ENCODE results near the gene PIAS1. TPM values are rescaled to one million over a fixed set of nuclear protein-coding genes. Genes with fewer than 3 reads are reported as not detected.
A peak's percentile ranks its signal among the peaks of the same experiment; 100 is the strongest.
"Not testable (repeated sequence)": the region's sequence is repeated elsewhere in the genome, so short reads cannot be mapped to it uniquely, and the experiment has no call there.

Gene PIAS1
- total RNA-seq, 1 experiment from 2014 or later, result 70.7 TPM

- peaks cover 14% of the 10 kb centered on the region for H3K36me3 ChIP-seq
- H3K9me3 ChIP-seq (replicated peaks), result no peaks in the 10 kb centered on the region
- H3K27me3 ChIP-seq, result no peaks in the 10 kb centered on the region
- no peak overlapping the region for H3K27ac ChIP-seq
- no peak for DNase-seq
- no peaks in the 10 kb centered on the region for H3K4me1 ChIP-seq
- H3K4me3 ChIP-seq, result no peak overlapping the region
These were observed 93.9 kb downstream of the PIAS1 start for GRCh38 chr15:68148039-68148438.

- H3K36me3 ChIP-seq, result peaks cover 18% of the 10 kb centered on the region
- no peaks in the 10 kb centered on the region for H3K9me3 ChIP-seq (replicated peaks)
- H3K4me3 ChIP-seq, result no peak overlapping the region
- DNase-seq, result no peak
- no peaks in the 10 kb centered on the region for H3K4me1 ChIP-seq
- no peak overlapping the region for H3K27ac ChIP-seq
- no peaks in the 10 kb centered on the region for H3K27me3 ChIP-seq
These were observed 94.9 kb downstream of the PIAS1 start for GRCh38 chr15:68149059-68149458.

GRCh38 chr15:68150187-68150586 lies 96.1 kb downstream of the PIAS1 start:
- no peaks in the 10 kb centered on the region for H3K9me3 ChIP-seq (replicated peaks)
- H3K4me3 ChIP-seq, result no peak overlapping the region
- H3K27me3 ChIP-seq, result no peaks in the 10 kb centered on the region
- no peak for DNase-seq
- H3K27ac ChIP-seq, result no peak overlapping the region
- H3K4me1 ChIP-seq, result no peaks in the 10 kb centered on the region
- peaks cover 17% of the 10 kb centered on the region for H3K36me3 ChIP-seq

- no peak for DNase-seq
- no peaks in the 10 kb centered on the region for H3K4me1 ChIP-seq
- H3K4me3 ChIP-seq, result no peak overlapping the region
- no peak overlapping the region for H3K27ac ChIP-seq
- no peaks in the 10 kb centered on the region for H3K27me3 ChIP-seq
- no peaks in the 10 kb centered on the region for H3K9me3 ChIP-seq (replicated peaks)
- H3K36me3 ChIP-seq, result peaks cover 20% of the 10 kb centered on the region
These were observed 97.2 kb downstream of the PIAS1 start for GRCh38 chr15:68151277-68151676.

- Histone ChIP-seq H3K4me1 (no peaks in the 10 kb centered on the region), H3K27ac (no peak overlapping the region), H3K36me3 (peaks cover 15% of the 10 kb centered on the region), H3K9me3 (replicated peaks) (no peaks in the 10 kb centered on the region), H3K27me3 (no peaks in the 10 kb centered on the region), H3K4me3 (no peak overlapping the region)
- no peak for DNase-seq
These were observed 98.2 kb downstream of the PIAS1 start for GRCh38 chr15:68152342-68152741.

- Histone ChIP-seq H3K4me1 (no peaks in the 10 kb centered on the region), H3K27ac (no peak overlapping the region), H3K27me3 (no peaks in the 10 kb centered on the region), H3K4me3 (no peak overlapping the region), H3K36me3 (peaks cover 21% of the 10 kb centered on the region), H3K9me3 (replicated peaks) (no peaks in the 10 kb centered on the region)
- DNase-seq, result peak; percentile 32 to 65
These were observed 100.9 kb downstream of the PIAS1 start for GRCh38 chr15:68154923-68155559.

- no peaks in the 10 kb centered on the region for H3K9me3 ChIP-seq (replicated peaks)
- no peak overlapping the region for H3K27ac ChIP-seq
- H3K36me3 ChIP-seq, result peaks cover 34% of the 10 kb centered on the region
- no peak for DNase-seq
- no peaks in the 10 kb centered on the region for H3K27me3 ChIP-seq
- no peak overlapping the region for H3K4me3 ChIP-seq
- H3K4me1 ChIP-seq, result no peaks in the 10 kb centered on the region
These were observed 103.0 kb downstream of the PIAS1 start for GRCh38 chr15:68157074-68157473.

- Histone ChIP-seq H3K27me3 (no peaks in the 10 kb centered on the region), H3K36me3 (peaks cover 37% of the 10 kb centered on the region), H3K27ac (no peak overlapping the region), H3K4me1 (no peaks in the 10 kb centered on the region), H3K9me3 (replicated peaks) (no peaks in the 10 kb centered on the region), H3K4me3 (no peak overlapping the region)
- DNase-seq, result no peak
These were observed 104.0 kb downstream of the PIAS1 start for GRCh38 chr15:68158046-68158628.

- Histone ChIP-seq H3K27me3 (no peaks in the 10 kb centered on the region), H3K36me3 (peaks cover 31% of the 10 kb centered on the region), H3K4me3 (no peak overlapping the region), H3K4me1 (no peaks in the 10 kb centered on the region), H3K9me3 (replicated peaks) (no peaks in the 10 kb centered on the region), H3K27ac (no peak overlapping the region)
- no peak for DNase-seq
These were observed 109.1 kb downstream of the PIAS1 start for GRCh38 chr15:68163191-68163590.

- Histone ChIP-seq H3K4me3 (no peak overlapping the region), H3K27ac (no peak overlapping the region), H3K36me3 (peaks cover 19% of the 10 kb centered on the region), H3K27me3 (no peaks in the 10 kb centered on the region), H3K9me3 (replicated peaks) (no peaks in the 10 kb centered on the region), H3K4me1 (no peaks in the 10 kb centered on the region)
- no peak for DNase-seq
These were observed 112.7 kb downstream of the PIAS1 start for GRCh38 chr15:68166847-68167246.

GRCh38 chr15:68172037-68172436 lies 117.9 kb downstream of the PIAS1 start:
- not testable (repeated sequence) for H3K4me1 ChIP-seq; H3K27me3 ChIP-seq; H3K4me3 ChIP-seq; H3K27ac ChIP-seq; DNase-seq; H3K9me3 ChIP-seq (replicated peaks)
- H3K36me3 ChIP-seq, result peaks cover 36% of the 10 kb centered on the region

GRCh38 chr15:68173119-68173518 lies 119.0 kb downstream of the PIAS1 start:
- no peaks in the 10 kb centered on the region for H3K9me3 ChIP-seq (replicated peaks)
- H3K27ac ChIP-seq, result no peak overlapping the region
- no peaks in the 10 kb centered on the region for H3K4me1 ChIP-seq

GRCh38 chr15:68175526-68175925 lies 121.4 kb downstream of the PIAS1 start:
- H3K36me3 ChIP-seq, result peaks cover 56% of the 10 kb centered on the region
- no peaks in the 10 kb centered on the region for H3K27me3 ChIP-seq
- DNase-seq, result no peak
- H3K4me1 ChIP-seq, result no peaks in the 10 kb centered on the region
- no peak overlapping the region for H3K4me3 ChIP-seq
- no peaks in the 10 kb centered on the region for H3K9me3 ChIP-seq (replicated peaks)
- H3K27ac ChIP-seq, result no peak overlapping the region

More at GRCh38 chr15:68173119-68173518, 119.0 kb downstream of the PIAS1 start:
- H3K27me3 ChIP-seq, result no peaks in the 10 kb centered on the region
- peaks cover 44% of the 10 kb centered on the region for H3K36me3 ChIP-seq
- DNase-seq, result no peak
- no peak overlapping the region for H3K4me3 ChIP-seq

- Histone ChIP-seq H3K27me3 (no peaks in the 10 kb centered on the region), H3K9me3 (replicated peaks) (no peaks in the 10 kb centered on the region), H3K36me3 (peaks cover 63% of the 10 kb centered on the region), H3K27ac (no peak overlapping the region), H3K4me3 (no peak overlapping the region), H3K4me1 (no peaks in the 10 kb centered on the region)
- DNase-seq, result no peak
These were observed 122.5 kb downstream of the PIAS1 start for GRCh38 chr15:68176601-68177000.

GRCh38 chr15:68177742-68178141 lies 123.6 kb downstream of the PIAS1 start:
- Histone ChIP-seq H3K27me3 (no peaks in the 10 kb centered on the region), H3K4me1 (no peaks in the 10 kb centered on the region), H3K4me3 (no peak overlapping the region), H3K36me3 (peaks cover 71% of the 10 kb centered on the region), H3K9me3 (replicated peaks) (no peaks in the 10 kb centered on the region), H3K27ac (no peak overlapping the region)
- DNase-seq, result no peak
